ENCODE data around the gene AURKAIP1. TPM values are rescaled to one million over a fixed set of nuclear protein-coding genes. Genes with fewer than 3 reads are reported as not detected.

Gene AURKAIP1
- total RNA-seq (10 to 100 TPM; 38.4 to 52.6 TPM), polyA plus RNA-seq (100 to 1,000 TPM; 143 to 175 TPM)

DNA sequence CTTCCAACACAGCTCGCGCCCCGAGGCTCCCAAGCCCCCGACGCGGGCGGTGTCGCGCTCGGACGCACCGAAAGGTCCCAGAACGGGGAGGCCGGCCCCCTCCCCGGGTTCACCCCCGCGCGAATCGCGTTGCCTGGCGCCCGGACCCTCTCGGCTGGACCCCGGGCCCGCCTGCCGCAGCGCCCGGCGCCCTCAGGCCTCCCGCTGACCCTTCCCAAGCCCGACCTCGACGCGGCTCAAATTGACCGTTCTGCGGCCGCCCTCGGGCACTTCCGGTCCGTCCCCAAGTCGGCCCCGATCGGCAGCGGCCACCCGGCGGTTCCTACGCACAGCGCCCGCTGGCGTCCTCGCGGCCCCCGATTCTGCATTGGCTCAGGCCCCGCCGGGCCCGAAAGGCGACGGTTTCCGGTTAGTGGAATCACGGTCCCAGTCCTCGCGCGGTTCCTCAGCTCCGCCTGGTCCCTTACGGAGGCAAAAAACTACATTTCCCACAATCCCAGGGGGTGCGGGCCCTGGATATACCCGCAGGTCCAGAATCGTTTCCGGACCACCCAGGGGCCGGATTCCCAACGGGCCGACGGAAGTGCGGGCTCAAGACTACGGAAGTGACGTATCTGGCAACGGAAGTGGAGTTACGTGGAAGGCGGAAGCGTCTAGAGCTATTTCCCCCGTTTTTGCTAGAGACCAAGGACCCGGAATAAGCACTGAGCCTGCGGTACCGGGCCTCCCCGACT is at the start of gene AURKAIP1:
Gene AURKAIP1 (minus strand): TSS at position 279 of the 734 bp plus-strand sequence. CDS start 451 bp downstream, outside the sequence.
- TF ChIP-seq HNF4A (conservative IDR thresholded peaks at IDR 0.05) (peak in 1 of 2 donors; percentile 40), SP1 (IDR thresholded peaks at IDR 0.05) (peak; percentile 82), ATF3 (IDR thresholded peaks at IDR 0.05) (no peak), NR2F2 (IDR thresholded peaks at IDR 0.05) (peak; percentile 36), GABPA (IDR thresholded peaks at IDR 0.05 in 1 of 2, conservative IDR thresholded peaks at IDR 0.05 in 1 of 2) (peak; percentile 97), RXRA (IDR thresholded peaks at IDR 0.05) (peak; percentile 35 to 47), REST (IDR thresholded peaks at IDR 0.05) (no peak), YY1 (IDR thresholded peaks at IDR 0.05) (peak; percentile 90), FOXA2 (IDR thresholded peaks at IDR 0.05) (no peak), RAD21 (IDR thresholded peaks at IDR 0.05) (peak; percentile 31 to 34), EGR1 (IDR thresholded peaks at IDR 0.05; ENCODE audit: low read depth in 2 of 2) (peak; percentile 81 to 94)
- TF ChIP-seq, protein P1, sequence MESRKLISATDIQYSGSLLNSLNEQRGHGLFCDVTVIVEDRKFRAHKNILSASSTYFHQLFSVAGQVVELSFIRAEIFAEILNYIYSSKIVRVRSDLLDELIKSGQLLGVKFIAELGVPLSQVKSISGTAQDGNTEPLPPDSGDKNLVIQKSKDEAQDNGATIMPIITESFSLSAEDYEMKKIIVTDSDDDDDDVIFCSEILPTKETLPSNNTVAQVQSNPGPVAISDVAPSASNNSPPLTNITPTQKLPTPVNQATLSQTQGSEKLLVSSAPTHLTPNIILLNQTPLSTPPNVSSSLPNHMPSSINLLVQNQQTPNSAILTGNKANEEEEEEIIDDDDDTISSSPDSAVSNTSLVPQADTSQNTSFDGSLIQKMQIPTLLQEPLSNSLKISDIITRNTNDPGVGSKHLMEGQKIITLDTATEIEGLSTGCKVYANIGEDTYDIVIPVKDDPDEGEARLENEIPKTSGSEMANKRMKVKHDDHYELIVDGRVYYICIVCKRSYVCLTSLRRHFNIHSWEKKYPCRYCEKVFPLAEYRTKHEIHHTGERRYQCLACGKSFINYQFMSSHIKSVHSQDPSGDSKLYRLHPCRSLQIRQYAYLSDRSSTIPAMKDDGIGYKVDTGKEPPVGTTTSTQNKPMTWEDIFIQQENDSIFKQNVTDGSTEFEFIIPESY (IDR thresholded peaks at IDR 0.05), result peak; percentile 98
- TF ChIP-seq, protein P2, sequence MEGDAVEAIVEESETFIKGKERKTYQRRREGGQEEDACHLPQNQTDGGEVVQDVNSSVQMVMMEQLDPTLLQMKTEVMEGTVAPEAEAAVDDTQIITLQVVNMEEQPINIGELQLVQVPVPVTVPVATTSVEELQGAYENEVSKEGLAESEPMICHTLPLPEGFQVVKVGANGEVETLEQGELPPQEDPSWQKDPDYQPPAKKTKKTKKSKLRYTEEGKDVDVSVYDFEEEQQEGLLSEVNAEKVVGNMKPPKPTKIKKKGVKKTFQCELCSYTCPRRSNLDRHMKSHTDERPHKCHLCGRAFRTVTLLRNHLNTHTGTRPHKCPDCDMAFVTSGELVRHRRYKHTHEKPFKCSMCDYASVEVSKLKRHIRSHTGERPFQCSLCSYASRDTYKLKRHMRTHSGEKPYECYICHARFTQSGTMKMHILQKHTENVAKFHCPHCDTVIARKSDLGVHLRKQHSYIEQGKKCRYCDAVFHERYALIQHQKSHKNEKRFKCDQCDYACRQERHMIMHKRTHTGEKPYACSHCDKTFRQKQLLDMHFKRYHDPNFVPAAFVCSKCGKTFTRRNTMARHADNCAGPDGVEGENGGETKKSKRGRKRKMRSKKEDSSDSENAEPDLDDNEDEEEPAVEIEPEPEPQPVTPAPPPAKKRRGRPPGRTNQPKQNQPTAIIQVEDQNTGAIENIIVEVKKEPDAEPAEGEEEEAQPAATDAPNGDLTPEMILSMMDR (IDR thresholded peaks at IDR 0.05; ENCODE audit: low read depth, low read length, missing input control), result no peak
- TF ChIP-seq, protein P3, sequence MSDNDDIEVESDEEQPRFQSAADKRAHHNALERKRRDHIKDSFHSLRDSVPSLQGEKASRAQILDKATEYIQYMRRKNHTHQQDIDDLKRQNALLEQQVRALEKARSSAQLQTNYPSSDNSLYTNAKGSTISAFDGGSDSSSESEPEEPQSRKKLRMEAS (IDR thresholded peaks at IDR 0.05), result peak; percentile 87
- Histone ChIP-seq H3K9ac (ENCODE audit: low read depth in 1 of 2, low read length in 2 of 2) (peak within 1 kb of the TSS; percentile 72 to 94), H3K4me3 (ENCODE audit: low read depth in 1 of 3, low read length in 3 of 3) (peak within 1 kb of the TSS; percentile 73 to 98 (median 82)), H3K36me3 (ENCODE audit: control insufficient read depth in 4 of 4, insufficient read depth in 3 of 4, low read depth in 1 of 4, low read length in 3 of 4) (peaks cover 0 to 4% (median 0%) of the 10 kb centered on the region in 4 donors), H3K4me1 (ENCODE audit: control insufficient read depth in 4 of 4, insufficient read depth in 4 of 4, low read length in 3 of 4) (peaks cover 7 to 33% (median 28%) of the 10 kb centered on the region in 4 donors), H3K27me3 (ENCODE audit: control insufficient read depth in 4 of 4, insufficient read depth in 4 of 4, low read length in 3 of 4) (no peaks in the 10 kb centered on the region), H3K27ac (ENCODE audit: low read depth in 1 of 2, low read length in 2 of 2) (peak within 1 kb of the TSS; percentile 77 to 87), H3K9me3 (ENCODE audit: control insufficient read depth in 4 of 4, low read length in 3 of 4) (no peaks in the 10 kb centered on the region)
- peak; percentile 94 for DNase-seq (ENCODE audit: low spot score)
- under 1% methylated on average over 85 of the region's 85 CpGs for WGBS

Measured in liver (tissue), 9 donors.